GM15510 (cell line): ENCODE measurements around the gene ZBP1.

Experiments
- POLR2A ChIP-seq: IDR thresholded peaks from 3 replicates; pipeline ENCODE4 v1.6.1; 2011; ENCODE audit warnings: borderline replicate concordance; ENCODE audit not compliant: insufficient read length; ENCODE audit errors: extremely low read depth

ZBP1 gene, protein sequence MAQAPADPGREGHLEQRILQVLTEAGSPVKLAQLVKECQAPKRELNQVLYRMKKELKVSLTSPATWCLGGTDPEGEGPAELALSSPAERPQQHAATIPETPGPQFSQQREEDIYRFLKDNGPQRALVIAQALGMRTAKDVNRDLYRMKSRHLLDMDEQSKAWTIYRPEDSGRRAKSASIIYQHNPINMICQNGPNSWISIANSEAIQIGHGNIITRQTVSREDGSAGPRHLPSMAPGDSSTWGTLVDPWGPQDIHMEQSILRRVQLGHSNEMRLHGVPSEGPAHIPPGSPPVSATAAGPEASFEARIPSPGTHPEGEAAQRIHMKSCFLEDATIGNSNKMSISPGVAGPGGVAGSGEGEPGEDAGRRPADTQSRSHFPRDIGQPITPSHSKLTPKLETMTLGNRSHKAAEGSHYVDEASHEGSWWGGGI

DNA sequence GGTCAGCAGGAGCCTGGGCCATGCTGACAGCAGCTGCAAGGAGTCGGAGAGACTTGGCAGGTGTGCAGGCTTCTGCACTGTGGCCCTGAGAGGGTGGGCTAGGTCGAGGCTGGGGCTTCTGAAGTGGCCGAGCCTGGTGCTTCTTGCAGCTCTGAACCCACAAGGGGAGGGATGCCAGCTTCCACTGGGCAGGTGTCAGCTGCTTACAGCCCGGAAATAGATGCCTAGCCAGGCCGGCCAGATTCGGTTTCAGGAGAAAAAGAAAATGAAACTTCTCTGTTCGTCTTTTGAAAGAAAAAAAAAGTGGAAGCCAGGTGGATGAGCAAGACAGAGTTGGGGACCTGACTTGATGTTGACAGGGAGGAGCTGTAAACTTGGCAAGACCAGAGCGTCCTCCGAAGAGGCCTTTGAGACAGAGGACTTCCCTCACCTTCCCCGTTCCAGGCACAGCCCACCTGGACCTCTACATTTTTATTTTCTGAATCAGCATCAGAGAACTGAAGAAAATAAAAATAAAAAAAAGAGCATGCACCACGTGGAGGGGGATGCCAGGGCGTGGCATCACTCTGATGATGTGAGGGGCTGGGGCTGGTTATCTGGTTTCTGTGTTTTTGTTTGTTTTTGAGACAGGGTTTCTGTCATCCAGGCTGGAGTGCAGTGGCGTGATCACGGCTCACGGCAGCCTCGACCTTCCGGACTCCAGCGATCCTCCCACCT lies at the start of gene ZBP1:
Gene ZBP1, minus strand, starts transcription at position 153 of the 717 bp plus-strand sequence. Its CDS starts 131 bp downstream, at position 22.
- peak; percentile 39 for TF ChIP-seq POLR2A

DNA sequence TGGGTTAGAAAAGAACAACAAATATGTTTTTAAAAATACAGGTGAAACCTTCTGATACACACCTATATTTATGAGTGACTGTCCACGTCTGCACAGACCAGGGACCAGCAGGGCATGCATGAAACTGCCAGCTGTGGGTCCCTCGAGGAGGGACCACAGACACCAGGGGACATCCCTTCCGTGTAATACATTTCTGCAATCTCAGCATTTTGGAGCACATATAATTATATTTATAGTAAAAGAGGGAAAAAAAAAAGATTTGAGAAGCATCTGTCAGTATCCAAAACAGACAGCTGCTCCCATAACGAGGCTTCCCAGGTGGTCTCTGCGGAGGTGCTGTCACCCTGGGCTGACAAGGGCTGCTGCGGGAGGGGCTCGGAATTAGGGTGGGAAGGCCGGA lies 49.4 kb upstream of the ZBP1 start:
- TF ChIP-seq POLR2A = no peak

DNA sequence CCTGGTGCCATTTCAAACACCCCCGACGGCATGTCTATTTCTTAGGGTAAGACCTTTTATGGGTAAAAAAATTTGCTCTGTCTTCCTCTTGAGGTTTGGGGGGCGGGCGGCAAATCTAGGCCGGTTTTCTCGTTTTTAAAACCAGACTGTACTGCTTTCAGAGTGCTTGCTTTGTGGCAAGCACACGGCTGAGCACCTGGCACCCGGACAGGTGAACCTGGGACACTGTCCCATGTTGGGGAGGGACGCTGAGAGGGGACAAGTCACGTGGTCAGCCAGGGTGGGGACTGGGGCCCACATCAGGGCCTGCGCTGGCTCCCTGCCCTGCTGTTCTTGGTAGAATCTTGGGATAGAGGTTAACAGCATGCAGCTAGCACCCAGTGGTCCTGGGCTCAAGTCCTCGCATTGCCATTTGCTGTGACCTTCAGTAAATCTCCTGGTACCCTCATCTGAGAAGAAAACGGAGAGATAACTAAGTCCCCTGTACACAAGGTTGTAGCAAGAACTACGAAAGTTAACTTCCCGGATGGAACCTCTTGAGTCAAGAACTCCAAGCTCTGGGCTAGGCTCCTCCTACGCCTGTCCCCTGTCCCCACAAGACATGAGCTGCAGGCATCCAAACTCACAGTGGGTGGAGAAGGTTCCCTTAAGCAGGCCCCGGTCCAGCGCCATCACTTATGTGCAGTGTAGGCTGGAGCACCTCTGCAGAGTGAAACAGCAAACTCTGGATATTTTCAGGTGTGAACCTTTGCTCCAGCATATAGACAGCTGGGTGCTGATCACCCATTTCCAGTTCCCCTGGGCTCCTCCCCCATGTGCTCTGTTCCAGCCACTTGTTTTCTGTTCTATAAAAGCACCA lies 47.9 kb upstream of the ZBP1 start:
- TF ChIP-seq POLR2A = no peak

DNA sequence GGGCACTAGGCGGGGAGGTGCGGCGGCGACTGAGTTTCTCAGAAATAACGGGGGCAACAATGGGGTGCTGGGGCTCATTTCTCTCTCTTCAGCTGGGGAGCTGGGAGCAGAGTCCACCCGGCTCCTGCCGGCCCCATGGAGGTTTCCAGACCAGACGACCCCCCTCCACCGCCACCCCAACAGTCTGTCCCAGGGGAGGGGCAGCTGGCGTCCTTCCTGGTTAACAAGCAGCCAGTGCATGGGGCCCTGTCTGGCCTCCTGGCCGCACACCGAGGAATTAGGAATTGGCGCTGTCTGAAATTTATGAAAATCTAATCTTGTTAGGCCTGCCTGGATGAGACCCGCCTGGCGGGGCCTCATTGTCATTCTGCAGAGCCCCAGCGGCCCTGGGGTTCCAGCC lies 47.2 kb upstream of the ZBP1 start:
- no peak for TF ChIP-seq POLR2A

DNA sequence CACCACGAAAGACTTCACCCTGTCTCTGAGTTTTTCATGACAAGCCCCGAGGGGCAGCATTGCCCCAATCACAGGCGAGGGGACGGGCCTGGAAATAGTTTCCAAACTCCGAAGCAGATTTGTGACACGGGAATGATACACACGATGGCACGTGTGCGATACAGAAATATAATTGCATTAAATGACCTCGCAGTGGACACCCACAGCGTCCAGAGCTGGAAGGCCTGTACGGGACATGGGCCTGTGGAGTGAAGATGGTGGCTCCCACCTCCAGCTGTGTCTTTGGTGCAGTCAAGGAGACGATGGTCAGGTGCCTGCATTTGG lies 46.6 kb upstream of the ZBP1 start:
- no peak for TF ChIP-seq POLR2A

DNA sequence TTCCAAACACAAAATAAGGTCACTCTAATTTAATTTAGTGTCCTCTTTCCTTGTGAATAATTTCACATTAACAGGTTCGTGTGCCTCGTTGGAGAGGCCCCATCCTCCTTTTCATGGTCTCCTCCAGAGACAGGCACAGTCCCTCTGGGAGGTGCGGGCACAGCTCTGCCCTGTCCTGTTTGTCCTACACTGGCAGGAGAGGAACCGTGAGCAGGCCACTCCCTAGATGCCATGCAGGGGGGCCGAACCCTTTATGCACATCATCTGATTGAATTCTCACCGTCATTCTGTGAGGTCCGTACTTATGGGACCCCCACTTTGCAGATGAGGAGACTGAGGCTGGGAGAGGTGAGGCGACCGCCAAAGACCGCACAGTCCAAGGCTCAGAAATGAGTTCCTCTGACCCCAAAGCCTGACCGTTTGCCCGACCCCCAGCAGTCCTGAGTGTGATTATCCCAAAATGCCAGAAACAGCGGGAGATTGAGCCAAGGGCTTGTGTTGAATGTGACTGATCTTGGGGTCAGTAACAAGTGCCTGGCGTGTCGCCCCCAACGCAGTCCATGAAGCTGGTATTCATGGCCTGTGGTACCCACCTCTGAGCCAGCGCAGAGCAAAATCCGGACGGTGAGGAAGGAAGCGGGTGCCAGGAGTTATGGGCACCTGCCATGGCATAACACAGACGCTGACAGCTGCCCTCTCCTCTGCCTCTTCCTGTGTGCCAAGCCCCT lies 46.0 kb upstream of the ZBP1 start:
- no peak for TF ChIP-seq POLR2A

DNA sequence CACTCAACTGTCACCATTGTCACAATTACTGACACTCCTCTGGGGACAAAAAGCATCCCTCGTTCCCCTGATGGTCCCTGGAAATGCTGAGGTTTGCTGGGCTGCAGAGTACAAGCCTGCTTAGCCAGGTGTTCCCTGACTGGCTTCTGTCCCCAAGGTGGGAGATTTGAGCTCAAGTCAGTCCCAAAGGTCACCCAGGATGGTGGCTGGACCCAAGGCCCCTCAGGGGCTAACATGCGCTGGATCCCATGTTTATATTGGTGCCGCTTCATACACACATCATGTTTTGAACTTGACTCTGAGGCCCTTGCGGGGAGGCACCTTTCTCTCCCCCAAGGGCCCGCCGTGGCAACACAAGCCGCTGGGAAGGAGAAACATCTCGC lies 45.4 kb upstream of the ZBP1 start:
- no peak for TF ChIP-seq POLR2A

DNA sequence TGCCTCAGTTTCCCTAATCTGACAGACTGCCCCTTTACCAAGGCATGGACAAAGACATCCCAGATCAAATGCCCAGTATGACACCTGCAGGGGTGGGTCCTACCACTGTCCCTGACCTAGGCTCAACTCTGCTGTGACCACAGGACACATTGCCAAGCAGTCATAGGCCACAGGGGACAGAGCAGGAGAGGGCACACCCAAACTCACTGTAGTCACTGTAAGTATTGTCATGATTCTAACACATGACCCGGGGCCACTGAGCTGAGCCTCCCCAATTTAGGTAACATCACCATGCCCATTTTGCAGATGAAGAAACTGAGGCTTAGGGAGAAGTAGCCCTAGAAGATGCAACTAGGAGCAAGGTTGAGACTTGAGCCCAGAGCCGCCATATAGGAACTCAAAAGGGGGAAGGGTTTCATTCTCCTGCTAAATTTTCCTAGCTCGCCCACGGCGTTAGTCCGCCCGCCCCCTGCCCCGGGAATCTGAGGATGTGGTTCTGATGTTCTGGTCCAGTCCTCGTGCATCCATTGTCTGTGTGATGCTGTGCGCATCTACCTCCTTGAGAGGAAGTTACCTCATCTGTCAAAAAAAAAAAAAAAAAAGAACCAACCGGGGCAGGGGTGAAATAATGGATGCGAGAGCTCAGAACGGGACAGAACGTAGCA lies 44.8 kb upstream of the ZBP1 start:
- no peak for TF ChIP-seq POLR2A

DNA sequence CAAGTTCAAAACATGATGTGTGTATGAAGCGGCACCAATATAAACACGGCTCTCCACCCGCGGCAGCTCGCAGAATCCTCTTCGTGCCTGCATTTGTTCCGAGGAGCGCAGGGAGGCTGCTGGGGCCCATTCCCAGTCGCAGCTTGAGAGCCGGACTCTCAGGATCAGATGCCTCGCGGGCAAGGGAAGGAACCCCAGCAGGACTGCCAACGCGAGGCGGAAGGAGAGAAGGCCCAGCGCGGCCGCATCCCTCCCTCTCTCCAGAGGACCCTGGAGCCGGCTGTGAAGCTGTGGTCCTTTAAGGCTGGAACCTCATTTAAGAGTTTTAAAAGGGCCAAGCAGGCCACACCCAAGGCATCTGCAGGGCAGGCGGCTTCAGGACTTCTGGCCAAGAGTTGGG lies 44.2 kb upstream of the ZBP1 start:
- TF ChIP-seq POLR2A = no peak

DNA sequence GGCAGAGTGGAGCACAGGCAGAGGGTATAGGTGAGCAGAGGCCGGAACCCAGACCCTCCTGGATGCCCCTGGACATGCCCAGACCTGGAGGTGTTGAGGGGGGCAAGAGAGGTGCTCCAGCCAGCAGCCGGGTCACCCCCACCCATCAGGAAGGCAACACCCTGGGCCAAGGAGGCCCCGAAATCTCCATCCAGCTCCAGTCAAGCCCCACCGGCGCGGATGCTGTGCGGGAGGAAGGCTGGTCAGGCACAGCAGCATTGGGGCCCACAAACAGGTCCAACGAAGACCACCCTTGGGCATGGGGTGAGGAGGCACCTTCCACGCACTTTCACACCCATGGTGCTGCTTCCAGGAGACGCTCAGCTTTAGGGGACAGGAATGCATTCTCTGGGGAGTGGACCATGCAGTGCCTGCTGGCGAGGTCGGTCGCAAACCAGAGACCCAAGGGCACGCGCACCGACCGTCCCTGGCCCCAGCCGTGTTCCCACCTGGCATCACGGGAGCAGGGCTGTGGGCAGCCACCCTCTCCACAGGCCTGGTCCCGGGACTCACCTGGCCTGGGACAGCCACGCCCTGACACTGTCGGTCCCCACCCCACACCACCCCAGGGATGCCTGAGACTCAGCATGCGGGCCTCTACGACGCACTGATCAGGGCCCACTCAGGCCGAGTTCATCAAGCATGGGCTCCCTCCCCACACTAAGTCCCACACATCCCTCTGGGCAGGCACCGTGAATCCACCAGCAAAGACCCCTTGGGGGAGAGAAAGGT lies 43.6 kb upstream of the ZBP1 start:
- TF ChIP-seq POLR2A = no peak

DNA sequence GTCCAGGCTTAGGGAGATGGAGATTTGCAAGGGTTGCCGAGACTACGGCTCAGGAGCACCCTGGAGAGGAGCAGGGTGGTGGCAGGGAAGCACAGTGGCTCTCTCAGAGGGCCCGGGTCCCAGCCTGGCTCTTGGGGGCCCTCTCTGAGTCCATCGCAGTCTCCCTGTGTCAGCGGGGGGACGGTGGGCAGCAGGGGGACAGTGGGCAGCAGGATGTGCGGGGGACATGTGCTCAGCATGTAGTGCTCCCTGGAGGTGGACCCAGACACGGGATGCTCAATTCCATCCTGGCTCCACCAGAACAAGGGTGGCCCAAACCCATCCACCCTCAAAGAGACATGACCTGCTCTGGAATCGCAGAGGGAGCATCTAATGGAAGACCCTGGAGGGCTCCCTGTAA lies 43.0 kb upstream of the ZBP1 start:
- no peak for TF ChIP-seq POLR2A

DNA sequence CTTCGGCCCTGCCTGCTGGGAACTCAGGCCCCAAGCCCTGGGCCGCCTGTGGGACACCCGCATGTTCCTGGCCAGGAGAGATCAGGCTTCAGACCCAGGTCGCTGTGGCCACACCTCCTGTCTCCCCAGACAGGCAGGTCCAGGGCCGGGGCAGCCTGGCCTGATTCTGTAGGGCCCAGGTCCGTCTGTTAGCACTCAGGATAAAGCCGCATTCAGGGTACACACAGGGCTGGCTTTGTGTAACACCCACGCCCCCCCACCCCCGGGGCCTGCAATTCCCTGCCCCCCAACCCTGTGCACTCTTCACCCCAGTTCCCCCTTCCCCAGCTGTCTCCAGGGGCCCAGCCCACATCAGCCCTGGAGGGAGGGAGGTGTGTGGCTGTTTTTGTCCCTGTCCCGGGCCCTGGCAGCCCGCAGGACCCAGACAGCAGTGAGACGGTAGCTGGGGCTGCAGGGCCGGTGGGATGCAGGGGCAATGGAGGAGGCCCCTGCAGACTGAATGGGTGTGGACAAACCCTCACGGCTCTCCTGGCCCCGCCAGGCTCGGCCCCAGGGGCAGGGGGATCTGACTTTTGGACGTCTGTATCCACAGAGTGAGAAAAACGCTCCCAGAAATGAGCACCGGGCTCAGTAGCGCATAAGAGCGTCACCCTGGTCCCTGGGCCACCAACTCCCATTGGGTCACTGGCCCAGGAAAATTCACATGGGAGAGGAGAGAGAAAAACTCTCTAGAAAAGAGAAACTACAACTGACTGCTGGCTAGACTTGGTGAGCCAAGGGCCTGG lies 42.4 kb upstream of the ZBP1 start:
- no peak for TF ChIP-seq POLR2A
